ENCODE data around the gene SYT5. TPM values are rescaled to one million over a fixed set of nuclear protein-coding genes. Genes with fewer than 3 reads are reported as not detected.
A peak's percentile ranks its signal among the peaks of the same experiment; 100 is the strongest.

The SYT5 gene
- total RNA-seq, 4 donors from 2014 or later, result 0.35 TPM; not detected in 3

GRCh38 chr19:55189403-55189835 is 9.3 kb upstream of the SYT5 start:
- DNase-seq, result peak; percentile 31 to 52
- Histone ChIP-seq H3K4me3 (no peak overlapping the region), H3K9me3 (no peaks in the 10 kb centered on the region), H3K36me3 (no peaks in the 10 kb centered on the region), H3K4me1 (no peaks in the 10 kb centered on the region), H3K27ac (peak overlapping the region in 1 of 2 donors; percentile 48), H3K27me3 (no peaks in the 10 kb centered on the region)
- no peak for TF ChIP-seq POLR2A (IDR thresholded peaks at IDR 0.05)
- no peak for TF ChIP-seq CTCF (IDR thresholded peaks at IDR 0.05)
- intact Hi-C loops (cut with DNase I; ENCODE audit: low total_unique reads), result no loop called here

GRCh38 chr19:55188625-55189024 is 8.5 kb upstream of the SYT5 start:
- Histone ChIP-seq H3K4me3 (no peak overlapping the region), H3K9me3 (no peaks in the 10 kb centered on the region), H3K27me3 (no peaks in the 10 kb centered on the region), H3K4me1 (no peaks in the 10 kb centered on the region), H3K36me3 (no peaks in the 10 kb centered on the region), H3K27ac (peak overlapping the region in 1 of 2 donors; percentile 48)
- DNase-seq, result no peak
- TF ChIP-seq POLR2A (IDR thresholded peaks at IDR 0.05), result no peak
- no peak for TF ChIP-seq CTCF (IDR thresholded peaks at IDR 0.05)
- intact Hi-C loops (cut with DNase I; ENCODE audit: low total_unique reads), result no loop called here

- TF ChIP-seq CTCF (IDR thresholded peaks at IDR 0.05) (no peak), POLR2A (IDR thresholded peaks at IDR 0.05) (no peak)
- intact Hi-C loops (cut with DNase I; ENCODE audit: low total_unique reads), result no loop called here
- no peaks in the 10 kb centered on the region for H3K27me3 ChIP-seq
- H3K27ac ChIP-seq, result no peak overlapping the region
- no peak for DNase-seq
- H3K9me3 ChIP-seq, result no peaks in the 10 kb centered on the region
- H3K4me3 ChIP-seq, result no peak overlapping the region
- H3K4me1 ChIP-seq, result no peaks in the 10 kb centered on the region
- H3K36me3 ChIP-seq, result no peaks in the 10 kb centered on the region
Measured at GRCh38 chr19:55186080-55186479, 6.0 kb upstream of the SYT5 start.

- Histone ChIP-seq H3K4me3 (no peak overlapping the region), H3K27me3 (peaks cover 21 to 29% of the 10 kb centered on the region in 2 donors), H3K27ac (no peak overlapping the region), H3K4me1 (peaks cover 0 to 5% of the 10 kb centered on the region in 2 donors), H3K9me3 (no peaks in the 10 kb centered on the region), H3K36me3 (no peaks in the 10 kb centered on the region)
- DNase-seq, result no peak
- TF ChIP-seq POLR2A (IDR thresholded peaks at IDR 0.05) (no peak), CTCF (IDR thresholded peaks at IDR 0.05) (no peak)
- intact Hi-C loops (cut with DNase I; ENCODE audit: low total_unique reads), result no loop called here
Measured at GRCh38 chr19:55181740-55182139, 1.7 kb upstream of the SYT5 start.

- Histone ChIP-seq H3K27ac (no peak overlapping the region), H3K9me3 (no peaks in the 10 kb centered on the region), H3K36me3 (no peaks in the 10 kb centered on the region), H3K4me3 (no peak overlapping the region), H3K27me3 (peaks cover 35 to 56% of the 10 kb centered on the region in 2 donors), H3K4me1 (peaks cover 0 to 5% of the 10 kb centered on the region in 2 donors)
- intact Hi-C loops (cut with DNase I; ENCODE audit: low total_unique reads), result no loop called here
- TF ChIP-seq POLR2A (IDR thresholded peaks at IDR 0.05), result no peak
- peak; percentile 34 to 52 for DNase-seq
Measured at GRCh38 chr19:55178781-55179599, 1.1 kb downstream of the SYT5 start.

All from uterus (tissue), 4 donors.